HCT116 (cell line): Measurements from ENCODE around the gene CYTIP. TPM values are rescaled to one million over a fixed set of nuclear protein-coding genes. Genes with fewer than 3 reads are reported as not detected.

Experiments
- ATAC-seq: fragments of 200-7000 bp; cut with Tn5 transposase; 2 replicates; pipeline ENCODE4 v1.9.1; 2020; ENCODE audit warnings: mild to moderate bottlenecking, moderate library complexity
- BruUV-seq: library from RNA; stranded (reverse); fragments of 400-500 nt; replicated peaks from 2 replicates; lab custom pipeline; 2021; lab: Mats Ljungman, UMichigan
- CTCF ChIA-PET: fragments of 300-600 bp; sonication (Branson Sonifier 250); formaldehyde crosslinking; loops from one replicate; lab custom pipeline; 2021; ENCODE audit warnings: antibody characterized with exemption; lab: Charles Lee
- POLR2A ChIA-PET: fragments of 300-600, 350-600 bp; sonication (Branson Sonifier 250); formaldehyde crosslinking; loops from one replicate; lab custom pipeline; 2021; ENCODE audit warnings: antibody characterized with exemption; lab: Charles Lee
- RAD21 ChIA-PET, 2 experiments: fragments of 300-600 bp; sonication (Branson Sonifier 250); formaldehyde crosslinking; loops; one replicate each; lab custom pipeline; 2023; ENCODE audit warnings: low total read pairs in 2 of 2; ENCODE audit not compliant: uncharacterized antibody in 2 of 2, unreplicated experiment in 2 of 2, low non-redundant PET in 1 of 2; lab: Charles Lee
- DNase-seq: peaks from one replicate; pipeline ENCODE4 v3.0.0-alpha.2; 2010; ENCODE audit warnings: low read depth, low spot score
- H2AFZ ChIP-seq: fragments of 200-600 bp; shearing (Covaris generic), sonication (generic); 2 replicates; pipeline ENCODE4 v1.6.1; 2017; ENCODE audit warnings: low read depth, mixed run types, mixed read lengths, antibody characterized with exemption, low read length; ENCODE audit not compliant: poor library complexity, severe bottlenecking
- H3K27ac ChIP-seq: 2 replicates; pipeline ENCODE4 v1.5.1; 2012; ENCODE audit warnings: low read depth, low read length
- H3K27me3 ChIP-seq: fragments of 200-600 bp; sonication (generic); 2 replicates; pipeline ENCODE4 v1.6.1; 2016; ENCODE audit warnings: mixed run types, low read length, mixed read lengths; ENCODE audit not compliant: insufficient read depth
- H3K36me3 ChIP-seq, 2 experiments: fragments of 200-500 bp in 1 of 2; fragments of 200-600 bp in 1 of 2; sonication (Bioruptor generic) in 1 of 2; sonication (generic) in 1 of 2; 2 replicates each; pipeline versions ENCODE4 v1.5.1 to v1.6.1; 2014 to 2016; ENCODE audit warnings: low read length in 2 of 2, inconsistent platforms in 1 of 2, mixed read lengths in 1 of 2, mixed run types in 1 of 2; ENCODE audit not compliant: insufficient read depth in 2 of 2, control insufficient read depth in 1 of 2
- H3K4me1 ChIP-seq, 2 experiments: fragments of 200-600 bp in 1 of 2; sonication (generic) in 1 of 2; 2 replicates each; pipeline versions ENCODE4 v1.5.1 to v1.6.1; 2012 to 2017; ENCODE audit warnings: low read length in 2 of 2, inconsistent platforms in 1 of 2, mild to moderate bottlenecking in 1 of 2, mixed read lengths in 1 of 2, mixed run types in 1 of 2, moderate library complexity in 1 of 2; ENCODE audit not compliant: insufficient read depth in 2 of 2, control insufficient read depth in 1 of 2
- H3K4me2 ChIP-seq: fragments of 200-600 bp; sonication (generic); 2 replicates; pipeline ENCODE4 v1.6.1; 2017; ENCODE audit warnings: mixed run types, low read length, mixed read lengths
- H3K4me3 ChIP-seq, 2 experiments: fragments of 200-600 bp in 1 of 2; sonication (generic) in 1 of 2; replicated peaks in 1 of 2; 2 replicates each; pipeline ENCODE4 v1.5.1; 2011 to 2016; ENCODE audit warnings: low read length in 2 of 2, control low read depth in 1 of 2, low read depth in 1 of 2, mild to moderate bottlenecking in 1 of 2, mixed read lengths in 1 of 2, mixed run types in 1 of 2
- H3K79me2 ChIP-seq: fragments of 200-600 bp; sonication (generic); 2 replicates; pipeline ENCODE4 v1.6.1; 2017; ENCODE audit warnings: mild to moderate bottlenecking, mixed run types, low read length, moderate library complexity, mixed read lengths; ENCODE audit not compliant: insufficient read depth
- H3K9ac ChIP-seq: fragments of 200-600 bp; sonication (generic); 2 replicates; pipeline ENCODE4 v1.6.1; 2016; ENCODE audit warnings: low read length, mixed read lengths
- H3K9me2 ChIP-seq: fragments of 200-600 bp; sonication (generic), shearing (Covaris generic); 2 replicates; pipeline ENCODE4 v1.6.1; 2017; ENCODE audit warnings: mixed run types, mild to moderate bottlenecking, moderate library complexity; ENCODE audit not compliant: insufficient read depth
- H3K9me3 ChIP-seq, 2 experiments: fragments of 200-500 bp in 1 of 2; fragments of 200-600 bp in 1 of 2; sonication (Bioruptor generic) in 1 of 2; sonication (generic) in 1 of 2; 2 replicates each; pipeline ENCODE4 v1.6.1; 2014 to 2017; ENCODE audit warnings: low read length in 2 of 2, mixed read lengths in 2 of 2, inconsistent platforms in 1 of 2, low read depth in 1 of 2, mild to moderate bottlenecking in 1 of 2, mixed run types in 1 of 2, moderate library complexity in 1 of 2; ENCODE audit not compliant: control insufficient read depth in 1 of 2, insufficient read depth in 1 of 2
- H4K20me1 ChIP-seq: fragments of 200-600 bp; sonication (generic), shearing (Covaris generic); 2 replicates; pipeline ENCODE4 v1.6.1; 2017; ENCODE audit warnings: mixed run types, mild to moderate bottlenecking, moderate library complexity; ENCODE audit not compliant: insufficient read depth
- CTCF ChIP-seq, 3 experiments: fragments of 200-600 bp in 1 of 3; sonication (generic) in 1 of 3; IDR thresholded peaks in 2 of 3; conservative IDR thresholded peaks in 1 of 3; 2 replicates each; pipeline ENCODE4 v1.5.1; 2012 to 2017; ENCODE audit warnings: low read depth in 2 of 3, low read length in 2 of 3, antibody characterized with exemption in 1 of 3, borderline replicate concordance in 1 of 3, control low read depth in 1 of 3, mild to moderate bottlenecking in 1 of 3, mixed read lengths in 1 of 3, mixed run types in 1 of 3, moderate library complexity in 1 of 3; ENCODE audit not compliant: insufficient read depth in 1 of 3
- EGR1 ChIP-seq: IDR thresholded peaks from 2 replicates; pipeline ENCODE4 v1.6.1; 2012; ENCODE audit warnings: low read depth
- EZH2 ChIP-seq: fragments of 200-600 bp; sonication (generic); IDR thresholded peaks from 2 replicates; pipeline ENCODE4 v1.6.1; 2017; ENCODE audit warnings: antibody characterized with exemption, mixed run types
- MAX ChIP-seq: IDR thresholded peaks from 2 replicates; pipeline ENCODE4 v1.6.1; 2012
- POLR2AphosphoS5 ChIP-seq: IDR thresholded peaks from 2 replicates; pipeline ENCODE4 v1.6.1; 2011; ENCODE audit warnings: mild to moderate bottlenecking, low read depth, low read length, moderate library complexity
- REST ChIP-seq: IDR thresholded peaks from 2 replicates; pipeline ENCODE4 v1.6.1; 2012; ENCODE audit warnings: low read depth
- SIN3A ChIP-seq: IDR thresholded peaks from 2 replicates; pipeline ENCODE4 v1.6.1; 2012; ENCODE audit warnings: low read depth
- SP1 ChIP-seq: IDR thresholded peaks from 2 replicates; pipeline ENCODE4 v1.6.1; 2012; ENCODE audit warnings: low read depth
- SRF ChIP-seq: IDR thresholded peaks from 2 replicates; pipeline ENCODE4 v1.6.1; 2012; ENCODE audit warnings: low read depth
- TCF7L2 ChIP-seq: IDR thresholded peaks from 2 replicates; pipeline ENCODE4 v1.7.0; 2011; ENCODE audit warnings: borderline replicate concordance, inconsistent platforms; ENCODE audit not compliant: insufficient read depth, insufficient read length; ENCODE audit errors: extremely low read depth
- YY1 ChIP-seq: IDR thresholded peaks from 2 replicates; pipeline ENCODE4 v1.6.1; 2011; ENCODE audit warnings: low read length, low read depth, moderate library complexity, mild to moderate bottlenecking; ENCODE audit not compliant: insufficient replicate concordance; ENCODE audit errors: extremely low read depth
- ZBTB33 ChIP-seq: IDR thresholded peaks from 2 replicates; pipeline ENCODE4 v1.6.1; 2011; ENCODE audit warnings: mild to moderate bottlenecking, low read length, moderate library complexity; ENCODE audit not compliant: insufficient replicate concordance; ENCODE audit errors: extremely low read depth
- ZFX ChIP-seq: fragments of 450-650 bp; IDR thresholded peaks from 2 replicates; pipeline ENCODE4 v1.6.1; 2017
- ZNF274 ChIP-seq: fragments of 200-500 bp; sonication (Bioruptor generic); IDR thresholded peaks from 2 replicates; pipeline ENCODE4 v1.6.1; 2014; ENCODE audit warnings: mild to moderate bottlenecking, low read depth, low read length, inconsistent platforms
- intact Hi-C: fragments of 100-400 bp; cut with micrococcal nuclease; formaldehyde crosslinking; loops from 2 replicates; pipeline ENCODE4 v1.10.0; 2022
- total RNA-seq: library from RNA; stranded (reverse); gene quantifications from one replicate; pipeline ENCODE4 v1.2.1, GENCODE V29; 2021; ENCODE audit not compliant: unreplicated experiment

CYTIP gene
- total RNA-seq, 1 experiment from 2014 or later = 0.64 TPM

GRCh38 chr2:157444641-157445040 is 752 bp upstream of the CYTIP start:
- intact Hi-C loops = no loop called here
- Histone ChIP-seq H4K20me1 (no peaks in the 10 kb centered on the region), H3K9me2 (no peaks in the 10 kb centered on the region), H2AFZ (no peak overlapping the region), H3K9me3 (no peaks in the 10 kb centered on the region), H3K79me2 (no peaks in the 10 kb centered on the region), H3K4me2 (no peak overlapping the region), H3K27ac (no peak overlapping the region), H3K27me3 (no peaks in the 10 kb centered on the region; the same call in 1 of the 2 replicates), H3K4me3 (no peak overlapping the region), H3K36me3 (no peaks in the 10 kb centered on the region), H3K9ac (no peak overlapping the region), H3K4me1 (no peaks in the 10 kb centered on the region)
- ChIA-PET CTCF (no interaction called here), RAD21 (no interaction called here), POLR2A (no interaction called here)
- BruUV-seq = no TSS peak
- TF ChIP-seq MAX (no peak), EGR1 (no peak), REST (no peak), TCF7L2 (no peak), YY1 (no peak), ZBTB33 (no peak), SIN3A (no peak), SP1 (no peak), CTCF (IDR thresholded peaks at IDR 0.05 in 2 of 3, conservative IDR thresholded peaks at IDR 0.05 in 1 of 3; ENCODE audit: borderline replicate concordance in 1 of 3, insufficient read depth in 1 of 3, low read depth in 2 of 3, low read length in 2 of 3) (no peak), SRF (no peak), EZH2 (no peak), ZFX (no peak), ZNF274 (no peak), POLR2AphosphoS5 (no peak)
- DNase-seq (no peak), ATAC-seq (no peak)
